K562 (cell line): ENCODE data around the gene ALB. TPM values are rescaled to one million over a fixed set of nuclear protein-coding genes. Genes with fewer than 3 reads are reported as not detected.

ENCODE experiments used
- ARID1B ChIP-seq: fragments of 450-650 bp; IDR thresholded peaks from 2 replicates; pipeline ENCODE4 v1.6.1; 2016; ENCODE audit warnings: antibody characterized with exemption, mild to moderate bottlenecking, inconsistent platforms
- DIDO1 ChIP-seq: fragments of 450-650 bp; IDR thresholded peaks from 2 replicates; pipeline ENCODE4 v1.6.1; 2016; ENCODE audit warnings: low read depth, missing biosample characterization, missing genetic modification characterization
- EGR1 ChIP-seq: fragments of 450-650 bp; conservative IDR thresholded peaks from 2 replicates; pipeline ENCODE4 v1.6.1; 2017; ENCODE audit warnings: mild to moderate bottlenecking
- ETV5 ChIP-seq: sonication (generic); formaldehyde crosslinking; IDR thresholded peaks from 2 replicates; pipeline ENCODE4 v1.4.0; 2020; ENCODE audit warnings: low read depth, mild to moderate bottlenecking, missing genetic modification reagents
- FOS ChIP-seq: IDR thresholded peaks from 3 replicates; pipeline ENCODE4 v1.6.1; 2011; ENCODE audit not compliant: insufficient read length; ENCODE audit errors: extremely low read depth
- FOXK2 ChIP-seq, 2 experiments: fragments of 450-650 bp; IDR thresholded peaks in 1 of 2; conservative IDR thresholded peaks in 1 of 2; 2 replicates each; pipeline ENCODE4 v1.6.1; 2016; ENCODE audit warnings: low read depth in 2 of 2, mild to moderate bottlenecking in 1 of 2
- GABPA ChIP-seq: fragments of 200-800 bp; sonication (Bioruptor generic); conservative IDR thresholded peaks from 2 replicates; pipeline ENCODE4 v1.6.1; 2016; ENCODE audit warnings: low read depth, missing genetic modification characterization, missing compliant biosample characterization
- HMGN3 ChIP-seq: IDR thresholded peaks from 2 replicates; pipeline ENCODE4 v1.6.1; 2011; ENCODE audit warnings: borderline replicate concordance, low read depth, mild to moderate bottlenecking, mixed read lengths, low read length; ENCODE audit not compliant: insufficient read length; ENCODE audit errors: extremely low read depth
- NCOA4 ChIP-seq: fragments of 450-650 bp; IDR thresholded peaks from 2 replicates; pipeline ENCODE4 v1.6.1; 2018; ENCODE audit warnings: mild to moderate bottlenecking; ENCODE audit not compliant: partially characterized antibody
- PHTF2 ChIP-seq: fragments of 250-450 bp; sonication (Bioruptor Pico); IDR thresholded peaks from 2 replicates; pipeline ENCODE4 v1.5.0; 2021; ENCODE audit warnings: mild to moderate bottlenecking
- POLR2AphosphoS2 ChIP-seq: IDR thresholded peaks from 2 replicates; pipeline ENCODE4 v1.6.1; 2012; ENCODE audit warnings: low read length, improper control_type of control experiment
- PTRF ChIP-seq: fragments of 450-650 bp; IDR thresholded peaks from 2 replicates; pipeline ENCODE4 v1.6.1; 2016; ENCODE audit warnings: mild to moderate bottlenecking, missing genetic modification characterization, missing compliant biosample characterization
- SIN3A ChIP-seq, 2 experiments: fragments of 150-350 bp in 1 of 2; IDR thresholded peaks; 2 replicates each; pipeline ENCODE4 v1.6.1; 2011 to 2016; ENCODE audit warnings: borderline replicate concordance in 2 of 2, low read depth in 2 of 2, low read length in 2 of 2, mild to moderate bottlenecking in 2 of 2, moderate library complexity in 2 of 2; ENCODE audit not compliant: control insufficient read depth in 1 of 2
- SMARCA5 ChIP-seq: fragments of 450-650 bp; IDR thresholded peaks from 2 replicates; pipeline ENCODE4 v1.6.1; 2016
- SRF ChIP-seq, 2 experiments: fragments of 250-450, 450-650 bp in 1 of 2; sonication (Bioruptor Pico) in 1 of 2; sonication (generic) in 1 of 2; formaldehyde crosslinking; IDR thresholded peaks; 2 replicates each; pipeline versions ENCODE4 v1.5.0 to v1.5.1; 2020 to 2022; ENCODE audit warnings: mild to moderate bottlenecking in 1 of 2, missing genetic modification reagents in 1 of 2
- STAT5B ChIP-seq: fragments of 250-450 bp; sonication (Bioruptor Pico); IDR thresholded peaks from 2 replicates; pipeline ENCODE4 v1.8.0; 2021; ENCODE audit warnings: mild to moderate bottlenecking, inconsistent platforms
- ZBTB17 ChIP-seq: fragments of 450-650 bp; formaldehyde crosslinking; IDR thresholded peaks from 2 replicates; pipeline ENCODE4 v1.4.0; 2020; ENCODE audit warnings: mild to moderate bottlenecking
- ZC3H8 ChIP-seq: fragments of 450-650 bp; IDR thresholded peaks from 2 replicates; pipeline ENCODE4 v1.6.1; 2017
- ZFP1 ChIP-seq: fragments of 450-650 bp; formaldehyde crosslinking; IDR thresholded peaks from 2 replicates; pipeline ENCODE4 v1.4.0; 2020; ENCODE audit warnings: mild to moderate bottlenecking, mixed read lengths
- ZSCAN32 ChIP-seq: fragments of 450-650 bp; formaldehyde crosslinking; IDR thresholded peaks from 2 replicates; pipeline ENCODE4 v1.4.0; 2020; ENCODE audit warnings: mild to moderate bottlenecking, moderate library complexity
- polyA plus RNA-seq, 8 experiments: library from polyadenylated mRNA; depleted of rRNA in 4 of 8; stranded (reverse) in 5 of 8; unstranded in 3 of 8; fragments of >200 nt; fragmentation: Nextera tagmentation in 2 of 8; fragmentation: Illumina TruSeq in 1 of 8; extraction: Ambion mirVana in 2 of 8; extraction: Trizol in 1 of 8; gene quantifications; 2 replicates each; pipeline versions ENCODE4 v1.2.1 to v1.2.3, GENCODE V29; 2011 to 2014; ENCODE audit warnings: inconsistent platforms in 1 of 8, missing spikeins in 1 of 8
- total RNA-seq, 7 experiments: library from RNA; depleted of rRNA in 6 of 7; stranded (reverse); fragments of >200 nt in 6 of 7; fragmentation: Illumina TruSeq in 2 of 7; extraction: Trizol in 2 of 7; gene quantifications; 2 replicates each; pipeline versions ENCODE4 v1.2.1 to v1.2.3, GENCODE V29; 2011 to 2021; ENCODE audit warnings: low replicate concordance in 1 of 7
- TF ChIP-seq, protein P1 (sequence below), 2 experiments: fragments of 450-650 bp; formaldehyde crosslinking in 1 of 2; IDR thresholded peaks; 2 replicates each; pipeline versions ENCODE4 v1.4.0 to v1.6.1; 2014 to 2020; ENCODE audit warnings: mild to moderate bottlenecking in 2 of 2, borderline replicate concordance in 1 of 2, low read depth in 1 of 2

Gene ALB
- total and polyA plus RNA-seq, 9 of the 15 experiments (the other 6 are each of a cell fraction or from before 2014, with no cell fraction given) = 0.04 to 18.5 (median 0.20) TPM; not detected in 2

DNA sequence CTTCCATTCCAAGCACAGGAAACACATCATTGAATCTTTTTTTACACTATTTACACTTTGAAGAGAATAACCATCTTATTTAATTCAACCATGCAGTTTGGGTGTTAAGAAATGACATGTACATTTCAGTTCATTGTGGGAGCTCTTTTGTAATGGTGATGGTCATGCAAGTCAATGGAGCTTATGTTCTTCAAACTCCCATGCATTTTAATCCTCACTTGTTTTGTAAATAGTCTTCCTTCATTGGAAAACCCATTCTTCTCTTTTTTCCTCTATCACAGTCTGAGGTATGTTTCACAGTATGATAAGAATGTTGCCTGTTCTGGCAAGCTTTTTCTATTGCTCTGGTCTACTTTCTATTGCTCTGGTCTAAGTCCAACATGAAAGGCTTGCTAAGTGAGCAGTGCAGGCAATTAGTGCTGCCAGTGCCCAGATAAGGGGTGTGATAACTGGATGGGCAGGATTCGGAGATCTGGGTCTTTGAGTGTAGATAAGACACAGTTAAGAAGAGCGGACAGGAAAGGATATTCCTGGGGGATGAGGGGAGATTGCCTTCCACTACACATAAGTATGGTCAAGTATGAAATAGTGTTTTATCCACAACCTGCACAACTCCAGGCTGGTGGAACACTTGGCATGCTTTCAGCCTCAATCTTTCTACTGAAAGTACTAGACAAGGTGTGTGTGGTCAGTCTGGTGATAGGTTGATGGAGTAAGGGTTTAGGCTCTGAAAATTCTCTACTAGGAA is 49.0 kb downstream of the ALB start (continued):
- TF ChIP-seq, protein P1, sequence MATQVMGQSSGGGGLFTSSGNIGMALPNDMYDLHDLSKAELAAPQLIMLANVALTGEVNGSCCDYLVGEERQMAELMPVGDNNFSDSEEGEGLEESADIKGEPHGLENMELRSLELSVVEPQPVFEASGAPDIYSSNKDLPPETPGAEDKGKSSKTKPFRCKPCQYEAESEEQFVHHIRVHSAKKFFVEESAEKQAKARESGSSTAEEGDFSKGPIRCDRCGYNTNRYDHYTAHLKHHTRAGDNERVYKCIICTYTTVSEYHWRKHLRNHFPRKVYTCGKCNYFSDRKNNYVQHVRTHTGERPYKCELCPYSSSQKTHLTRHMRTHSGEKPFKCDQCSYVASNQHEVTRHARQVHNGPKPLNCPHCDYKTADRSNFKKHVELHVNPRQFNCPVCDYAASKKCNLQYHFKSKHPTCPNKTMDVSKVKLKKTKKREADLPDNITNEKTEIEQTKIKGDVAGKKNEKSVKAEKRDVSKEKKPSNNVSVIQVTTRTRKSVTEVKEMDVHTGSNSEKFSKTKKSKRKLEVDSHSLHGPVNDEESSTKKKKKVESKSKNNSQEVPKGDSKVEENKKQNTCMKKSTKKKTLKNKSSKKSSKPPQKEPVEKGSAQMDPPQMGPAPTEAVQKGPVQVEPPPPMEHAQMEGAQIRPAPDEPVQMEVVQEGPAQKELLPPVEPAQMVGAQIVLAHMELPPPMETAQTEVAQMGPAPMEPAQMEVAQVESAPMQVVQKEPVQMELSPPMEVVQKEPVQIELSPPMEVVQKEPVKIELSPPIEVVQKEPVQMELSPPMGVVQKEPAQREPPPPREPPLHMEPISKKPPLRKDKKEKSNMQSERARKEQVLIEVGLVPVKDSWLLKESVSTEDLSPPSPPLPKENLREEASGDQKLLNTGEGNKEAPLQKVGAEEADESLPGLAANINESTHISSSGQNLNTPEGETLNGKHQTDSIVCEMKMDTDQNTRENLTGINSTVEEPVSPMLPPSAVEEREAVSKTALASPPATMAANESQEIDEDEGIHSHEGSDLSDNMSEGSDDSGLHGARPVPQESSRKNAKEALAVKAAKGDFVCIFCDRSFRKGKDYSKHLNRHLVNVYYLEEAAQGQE (IDR thresholded peaks at IDR 0.05; ENCODE audit: borderline replicate concordance) = peak; percentile 62
- TF ChIP-seq, protein P1 (CRISPR knock-in tag; IDR thresholded peaks at IDR 0.05; ENCODE audit: low read depth) = no peak
- TF ChIP-seq POLR2AphosphoS2 = no peak
- no peak for TF ChIP-seq ETV5 (CRISPR knock-in tag)
- TF ChIP-seq ZFP1 (CRISPR knock-in tag) = no peak
- peak; percentile 56 for TF ChIP-seq DIDO1
- TF ChIP-seq ZC3H8 = no peak
- no peak for TF ChIP-seq FOXK2 (conservative IDR thresholded peaks at IDR 0.05 in 1 of 2, IDR thresholded peaks at IDR 0.05 in 1 of 2; ENCODE audit: low read depth in 2 of 2)
- no peak; the same call in 1 of the 2 replicates for TF ChIP-seq ARID1B
- no peak for TF ChIP-seq HMGN3
- TF ChIP-seq FOS = no peak
- TF ChIP-seq SIN3A (IDR thresholded peaks at IDR 0.05; ENCODE audit: borderline replicate concordance in 2 of 2, control insufficient read depth in 1 of 2, low read depth in 2 of 2, low read length in 2 of 2) = no peak
- TF ChIP-seq SMARCA5 = no peak
- no peak for TF ChIP-seq NCOA4
- TF ChIP-seq STAT5B = no peak
- no peak for TF ChIP-seq PTRF (tag)
- TF ChIP-seq GABPA (tag) = 0 out of 2 replicates have a peak, but pooled peaks have one; percentile 5
- TF ChIP-seq ZSCAN32 (CRISPR knock-in tag) = no peak
- no peak for TF ChIP-seq EGR1
- peak; percentile 99 for TF ChIP-seq ZBTB17
- TF ChIP-seq SRF (CRISPR knock-in tag; IDR thresholded peaks at IDR 0.05) = no peak
- TF ChIP-seq PHTF2 (CRISPR knock-in tag) = no peak
